ENCODE results near the gene CSF3.
"Not testable (repeated sequence)": the region's sequence is repeated elsewhere in the genome, so short reads cannot be mapped to it uniquely, and the experiment has no call there.

The CSF3 gene

GRCh38 chr17:39999067-39999466, 16.2 kb upstream of the CSF3 start:
- DNase-seq = no peak

- no peak for DNase-seq
Observed at GRCh38 chr17:40000161-40000560, 15.1 kb upstream of the CSF3 start.

- not testable (repeated sequence) for DNase-seq
Observed at GRCh38 chr17:40001335-40001734, 13.9 kb upstream of the CSF3 start.

DNA sequence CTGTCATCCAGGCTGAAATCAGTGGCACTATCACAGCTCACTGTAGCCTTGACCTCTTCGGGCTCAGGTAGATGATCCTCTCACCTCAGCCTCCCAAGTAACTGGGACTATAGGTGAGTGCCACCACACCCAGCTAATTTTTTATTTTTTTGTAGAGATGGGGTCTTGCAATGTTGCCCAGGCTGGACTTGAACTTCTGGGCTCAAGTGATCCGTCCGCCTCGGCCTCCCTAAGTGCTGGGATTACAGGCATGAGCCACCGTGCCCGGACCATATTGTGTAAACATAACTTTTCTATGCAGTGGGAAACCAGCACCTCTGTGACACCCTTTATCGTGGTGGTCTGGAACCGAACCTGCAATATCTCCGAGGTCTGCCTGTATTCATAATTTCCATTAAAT, 11.2 kb upstream of the CSF3 start:
- no peak for DNase-seq

DNA sequence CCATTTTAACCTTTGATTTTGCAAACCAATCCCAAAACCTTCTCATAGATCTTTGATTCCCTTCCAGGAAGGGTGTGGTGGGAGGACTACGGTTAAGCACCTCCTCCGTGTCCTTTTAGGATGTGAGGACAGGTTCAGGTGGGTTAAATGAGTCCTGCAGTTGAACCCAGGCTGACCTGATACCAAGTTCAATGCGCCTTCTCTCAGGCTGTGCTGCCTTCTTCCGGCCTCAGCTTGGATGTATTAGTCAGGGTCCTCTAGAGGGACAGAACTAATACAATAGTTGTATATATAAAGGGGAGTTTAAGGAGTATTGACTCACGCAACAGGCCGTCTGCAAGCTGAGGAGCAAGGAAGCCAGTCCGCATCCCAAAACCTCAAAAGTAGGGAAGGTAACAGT, 10.5 kb upstream of the CSF3 start:
- DNase-seq = no peak

- DNase-seq = no peak
Observed at GRCh38 chr17:40005520-40005919, 9.7 kb upstream of the CSF3 start.

GRCh38 chr17:40010946-40011500, 4.2 kb upstream of the CSF3 start:
- DNase-seq = not testable (repeated sequence)

GRCh38 chr17:40012017-40012647, 3.1 kb upstream of the CSF3 start:
- DNase-seq = not testable (repeated sequence)

DNA sequence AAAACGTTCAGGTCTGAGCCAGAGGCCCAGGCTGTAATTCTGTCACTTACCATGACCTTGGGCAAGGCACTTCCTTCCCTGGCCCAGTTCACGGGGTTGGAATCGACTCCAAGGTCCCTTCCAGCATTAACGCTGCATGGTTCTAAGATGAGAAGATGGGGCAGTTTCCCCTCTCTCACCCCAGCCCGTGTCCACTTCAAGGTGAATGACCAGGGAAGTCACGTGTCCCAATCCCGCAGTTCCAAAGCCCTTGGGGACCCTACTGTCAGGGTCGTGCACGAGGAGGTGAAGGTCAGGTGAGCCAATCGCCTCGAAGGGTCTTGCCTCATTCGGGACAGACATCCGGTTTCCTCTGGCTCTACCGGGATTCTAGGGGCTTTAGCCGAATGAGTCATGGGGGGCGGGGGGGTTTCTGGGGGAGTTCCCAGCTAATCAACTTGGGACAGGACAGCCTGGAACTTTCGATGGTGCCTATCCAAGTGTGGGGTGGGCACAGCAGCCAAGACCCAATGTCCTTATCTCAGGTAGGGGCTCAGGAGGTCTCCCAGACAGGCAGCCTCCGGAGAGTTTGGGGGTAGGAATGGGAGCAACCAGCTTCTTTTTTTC, 762 bp upstream of the CSF3 start:
- no peak for DNase-seq

- DNase-seq = no peak
Observed at GRCh38 chr17:40015998-40016985, 1.1 kb downstream of the CSF3 start.

- no peak for DNase-seq
Observed at GRCh38 chr17:40017422-40018080, 2.3 kb downstream of the CSF3 start.

DNA sequence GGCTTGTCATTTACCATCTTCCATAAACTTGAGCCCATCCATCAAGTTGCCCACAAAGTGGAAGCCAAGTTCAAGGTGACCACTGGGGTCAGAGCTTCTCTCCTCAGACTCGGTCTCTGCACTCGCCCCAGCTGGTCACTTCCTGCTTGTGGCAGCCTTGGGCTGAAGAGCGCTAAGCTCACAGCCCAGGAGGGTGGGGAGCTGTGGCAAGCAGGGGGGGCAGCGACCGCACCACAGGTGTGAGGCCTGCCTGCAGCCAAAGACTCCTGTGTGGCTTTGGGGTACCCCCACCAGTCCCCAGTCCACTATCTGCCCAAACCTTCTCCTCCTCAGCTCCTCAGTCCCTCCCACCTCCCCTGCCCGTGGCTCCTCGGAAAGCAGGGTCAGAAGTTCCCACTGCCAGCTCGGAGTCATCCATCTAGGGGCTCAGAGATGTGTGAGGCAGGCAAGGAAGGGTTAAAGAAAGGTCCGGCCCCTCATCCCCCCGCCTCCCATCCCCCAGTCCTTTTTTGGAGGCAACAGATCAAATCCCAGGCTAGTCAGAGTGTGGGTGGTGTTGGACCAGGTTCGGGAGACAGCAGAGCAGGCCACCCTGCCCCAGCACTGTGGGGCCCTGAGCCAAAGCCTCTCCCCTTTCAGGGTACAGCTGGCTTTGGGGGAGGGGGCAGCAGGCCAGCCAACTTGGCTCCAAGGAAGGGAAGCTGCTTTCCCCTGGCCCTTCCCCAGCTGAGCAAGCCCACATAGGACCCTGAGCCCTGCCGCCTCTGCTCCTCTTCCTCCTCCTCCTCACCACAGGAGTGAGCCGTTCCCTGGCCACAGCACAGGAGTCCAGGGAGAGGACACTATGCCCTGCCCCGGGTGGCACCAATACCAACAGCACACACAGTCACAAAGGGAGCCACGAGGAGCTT, 3.2 kb downstream of the CSF3 start:
- DNase-seq = peak; percentile 18

GRCh38 chr17:40019140-40019991, 4.1 kb downstream of the CSF3 start:
- DNase-seq = no peak

GRCh38 chr17:40020146-40020545, 4.9 kb downstream of the CSF3 start:
- DNase-seq = no peak

GRCh38 chr17:40021451-40021971, 6.3 kb downstream of the CSF3 start:
- DNase-seq = no peak

DNA sequence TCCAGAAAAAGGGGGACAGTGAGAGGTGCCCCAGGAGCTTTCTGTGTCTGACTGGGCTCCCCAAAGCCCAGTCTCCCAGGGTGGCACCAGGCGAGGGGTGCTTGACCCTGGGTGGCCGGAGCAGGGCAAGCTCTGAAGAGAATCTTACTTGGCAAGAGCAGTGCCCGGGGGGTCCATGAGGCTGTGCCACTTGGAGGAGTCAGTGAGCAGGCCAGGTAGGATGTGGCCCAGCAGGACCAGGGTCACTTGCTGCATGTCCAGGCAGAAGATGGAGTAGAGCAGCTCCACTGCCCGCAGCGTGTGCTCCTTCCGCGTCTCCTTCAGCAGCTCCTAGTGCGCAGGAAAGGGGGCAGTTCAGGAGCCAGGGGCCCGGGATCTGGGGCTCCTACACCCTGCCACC, 7.3 kb downstream of the CSF3 start:
- no peak for DNase-seq

DNA sequence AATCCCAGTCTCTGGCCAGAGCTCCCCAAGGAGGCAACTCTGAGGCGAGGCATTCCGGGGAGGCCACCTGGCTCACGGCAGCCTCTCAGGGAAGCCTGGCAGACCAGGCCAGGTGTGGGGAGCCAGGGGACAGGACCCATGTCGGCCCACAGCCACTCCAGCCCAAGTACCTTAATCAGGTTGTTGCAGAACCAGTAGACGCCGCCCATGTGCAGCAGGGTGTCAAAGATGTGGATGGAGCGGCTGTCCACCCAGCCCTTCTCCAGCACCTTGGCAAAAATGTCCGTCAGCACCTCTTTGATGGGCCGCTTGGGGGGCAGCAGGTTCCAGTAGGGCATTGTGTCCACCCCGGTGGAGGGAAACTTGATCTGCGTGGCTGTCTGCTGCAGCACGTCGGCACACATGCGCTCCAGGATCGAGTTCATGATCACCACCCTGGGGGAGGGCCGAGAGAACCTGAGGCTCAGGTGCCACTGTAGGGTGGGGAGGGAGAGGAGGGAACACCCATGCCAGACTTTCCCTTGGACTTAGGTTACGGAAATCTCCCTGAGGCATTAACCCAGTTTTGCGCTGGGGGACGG, 7.8 kb downstream of the CSF3 start:
- DNase-seq = peak; percentile 76

DNA sequence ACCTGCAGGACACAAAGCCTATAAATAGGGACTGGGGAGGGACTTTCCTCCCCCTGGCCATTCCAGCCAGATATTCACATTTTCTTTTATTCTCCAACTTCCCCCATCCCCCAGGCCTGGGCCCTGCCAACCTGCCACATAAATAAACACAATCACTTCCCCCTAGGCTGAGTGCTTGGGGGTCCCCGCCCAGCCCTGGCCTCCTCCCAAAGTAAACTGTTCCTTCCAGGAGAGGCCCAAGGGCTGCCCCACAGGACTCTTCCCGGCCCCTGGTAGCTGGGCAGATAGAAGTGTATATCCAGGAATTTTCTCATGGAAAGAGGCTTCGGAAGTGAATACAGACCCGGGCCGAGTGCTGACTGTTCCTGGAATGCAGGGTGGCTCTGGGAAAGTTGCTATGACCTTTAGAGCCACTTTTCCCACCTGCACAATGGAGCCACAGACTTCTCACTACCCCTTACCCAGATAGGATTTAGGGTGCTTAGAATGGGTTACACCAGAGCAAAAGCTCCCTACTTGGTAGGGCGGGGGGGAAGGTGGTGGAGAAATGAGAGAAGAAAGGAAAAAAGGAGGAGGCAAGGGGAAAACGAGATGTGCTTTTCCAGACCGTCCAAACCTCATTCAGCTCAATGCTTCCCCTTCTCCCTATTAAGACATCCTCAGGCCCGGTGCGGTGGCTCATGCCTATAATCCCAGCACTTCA, 8.5 kb downstream of the CSF3 start:
- peak; percentile 82 for DNase-seq

GRCh38 chr17:40024901-40025300, 9.7 kb downstream of the CSF3 start:
- DNase-seq = no peak

DNA sequence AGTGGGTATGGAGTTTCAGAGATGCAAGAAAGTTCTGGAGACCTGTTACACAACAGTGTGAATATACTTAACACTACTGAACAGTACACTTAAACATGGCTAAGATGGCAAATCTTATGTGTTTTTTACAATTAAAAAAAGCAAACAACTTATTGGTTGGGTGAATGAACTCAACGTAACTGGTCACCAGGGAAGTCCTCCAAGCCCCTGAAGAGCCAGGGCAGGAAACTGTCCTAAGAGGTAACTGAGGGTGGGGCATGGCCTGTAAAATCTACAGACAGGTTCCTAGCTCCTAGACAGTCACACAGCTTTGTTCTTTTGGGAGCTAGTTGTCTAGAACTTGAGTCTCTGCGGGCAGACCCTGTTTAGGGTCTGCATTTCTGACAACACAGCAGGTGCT, 10.3 kb downstream of the CSF3 start:
- DNase-seq = no peak

All from NCI-H1092 treated with DMSO at 0.1 percent for 48 hours (cell line).